ENCODE results near the gene KCTD21. TPM values are rescaled to one million over a fixed set of nuclear protein-coding genes. Genes with fewer than 3 reads are reported as not detected.

Gene KCTD21
- total and polyA plus RNA-seq, 2 experiments from 2014 or later = 5.7 to 13.1 TPM

DNA sequence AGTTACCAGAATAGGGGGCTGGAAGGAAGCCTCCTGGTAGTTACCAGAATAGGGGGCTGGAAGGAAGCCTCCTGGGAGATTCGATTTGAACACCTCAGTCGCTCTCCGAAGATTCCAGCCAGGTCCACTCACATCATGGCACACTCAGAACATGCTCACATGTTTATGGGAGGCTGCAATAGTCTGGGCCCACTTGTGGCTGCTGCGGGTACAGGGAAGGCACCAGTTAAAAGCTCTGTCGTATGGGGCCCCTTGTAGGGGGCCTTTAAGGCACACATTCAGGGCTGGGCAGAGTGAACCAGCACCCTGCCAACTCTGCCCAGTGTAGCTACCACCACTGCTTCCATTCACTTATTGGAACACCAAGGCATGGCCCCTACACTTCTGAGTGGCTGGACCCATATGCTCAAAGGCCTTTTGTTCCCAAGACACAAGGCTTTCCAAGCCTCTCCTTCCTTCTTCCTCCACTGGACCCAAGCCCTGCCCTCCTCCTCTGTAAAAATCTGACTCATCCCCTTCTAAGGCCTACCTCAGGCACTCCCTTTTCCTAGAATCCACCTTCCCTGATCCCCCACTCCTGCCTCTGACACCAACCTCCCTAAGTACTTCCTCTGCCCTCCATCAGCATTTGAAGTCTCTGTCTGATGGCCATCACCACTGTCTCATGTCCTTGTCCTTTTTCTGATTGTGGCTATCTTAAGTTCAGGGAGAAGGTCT lies 28.3 kb upstream of the KCTD21 start:
- peaks cover 17% of the 10 kb centered on the region for H3K4me1 ChIP-seq (ENCODE audit: insufficient read depth)
- no peak overlapping the region for H3K4me3 ChIP-seq
- peak; percentile 24 for DNase-seq
- WGBS, 2 experiments (ENCODE audit: low coverage in 1 of 2, low lambda C conversion rate in 2 of 2, missing lambda C conversion rate in 2 of 2) = 93 to 95% methylated on average over 5 of the region's 5 CpGs
- TF ChIP-seq EZH2 (IDR thresholded peaks at IDR 0.05; ENCODE audit: insufficient read depth, poor library complexity, severe bottlenecking) = no peak
- no peak for TF ChIP-seq EZH2phosphoT487 (IDR thresholded peaks at IDR 0.05; ENCODE audit: insufficient read depth, low read depth)
- H4K20me1 ChIP-seq (ENCODE audit: insufficient read depth) = no peaks in the 10 kb centered on the region
- no peak overlapping the region for H3K9ac ChIP-seq
- H3K9me3 ChIP-seq (ENCODE audit: low read depth) = no peaks in the 10 kb centered on the region
- no peaks in the 10 kb centered on the region for H3K27me3 ChIP-seq (replicated peaks; ENCODE audit: insufficient read depth)
- no peak overlapping the region for H3K4me2 ChIP-seq (ENCODE audit: unreplicated experiment)
- H2AFZ ChIP-seq = no peak overlapping the region
- H3K27ac ChIP-seq = no peak overlapping the region
- no peaks in the 10 kb centered on the region for H3K9me2 ChIP-seq (ENCODE audit: insufficient read depth)
- peaks cover 5% of the 10 kb centered on the region; the same call in 1 of the 2 replicates for H3K36me3 ChIP-seq (ENCODE audit: low read depth)
- H3K79me2 ChIP-seq (ENCODE audit: insufficient read depth) = peaks cover 15% of the 10 kb centered on the region
- in situ Hi-C loops (cut with MboI) = no loop called here
- H3F3A ChIP-seq (ENCODE audit: insufficient read depth) = 0 out of 2 replicates have a peak, but pooled peaks cover 14% of the 10 kb centered on the region

DNA sequence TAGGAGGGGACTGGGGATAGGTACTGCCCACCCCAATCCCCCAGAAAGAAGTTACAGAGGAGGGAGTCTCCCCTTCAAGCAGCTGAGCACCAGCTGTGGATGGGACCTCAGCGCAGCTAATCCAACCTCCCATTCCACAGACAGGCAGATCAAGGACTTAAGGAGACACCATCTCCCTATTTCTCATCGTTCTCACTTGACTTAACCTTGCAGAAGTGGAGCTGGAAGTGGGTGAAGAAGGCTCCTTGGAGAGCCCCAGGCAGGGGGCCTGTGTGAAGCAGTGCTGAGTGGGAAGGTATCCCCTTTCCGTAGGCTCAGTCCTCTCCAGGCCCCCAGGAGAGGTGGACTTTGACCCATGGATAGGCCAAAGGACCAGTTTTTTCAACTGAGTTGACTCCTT lies 27.6 kb upstream of the KCTD21 start:
- no peak overlapping the region for H3K4me3 ChIP-seq
- no peaks in the 10 kb centered on the region for H4K20me1 ChIP-seq (ENCODE audit: insufficient read depth)
- H3K9me3 ChIP-seq (ENCODE audit: low read depth) = no peaks in the 10 kb centered on the region
- H2AFZ ChIP-seq = no peak overlapping the region
- no peak overlapping the region for H3K9ac ChIP-seq
- 87% methylated on average over 3 of the region's 3 CpGs for WGBS, 2 experiments (ENCODE audit: low coverage in 1 of 2, low lambda C conversion rate in 2 of 2, missing lambda C conversion rate in 2 of 2)
- H3K36me3 ChIP-seq (ENCODE audit: low read depth) = peaks cover 5% of the 10 kb centered on the region; the same call in 1 of the 2 replicates
- H3K79me2 ChIP-seq (ENCODE audit: insufficient read depth) = peaks cover 22% of the 10 kb centered on the region
- no peaks in the 10 kb centered on the region for H3K9me2 ChIP-seq (ENCODE audit: insufficient read depth)
- no peak for TF ChIP-seq EZH2phosphoT487 (IDR thresholded peaks at IDR 0.05; ENCODE audit: insufficient read depth, low read depth)
- no peak for TF ChIP-seq EZH2 (IDR thresholded peaks at IDR 0.05; ENCODE audit: insufficient read depth, poor library complexity, severe bottlenecking)
- no peaks in the 10 kb centered on the region for H3K27me3 ChIP-seq (replicated peaks; ENCODE audit: insufficient read depth)
- DNase-seq = no peak
- peaks cover 17% of the 10 kb centered on the region for H3K4me1 ChIP-seq (ENCODE audit: insufficient read depth)
- H3K27ac ChIP-seq = no peak overlapping the region
- in situ Hi-C loops (cut with MboI) = no loop called here
- H3K4me2 ChIP-seq (ENCODE audit: unreplicated experiment) = no peak overlapping the region
- 0 out of 2 replicates have a peak, but pooled peaks cover 14% of the 10 kb centered on the region for H3F3A ChIP-seq (ENCODE audit: insufficient read depth)

GRCh38 chr11:78214331-78215194 lies 26.1 kb upstream of the KCTD21 start:
- Histone ChIP-seq H3K36me3 (ENCODE audit: low read depth) (peaks cover 5% of the 10 kb centered on the region; the same call in 1 of the 2 replicates), H2AFZ (no peak overlapping the region), H3K4me2 (ENCODE audit: unreplicated experiment) (no peak overlapping the region), H3K9me3 (ENCODE audit: low read depth) (no peaks in the 10 kb centered on the region), H3K27me3 (replicated peaks; ENCODE audit: insufficient read depth) (no peaks in the 10 kb centered on the region), H3K9me2 (ENCODE audit: insufficient read depth) (no peaks in the 10 kb centered on the region), H3K9ac (no peak overlapping the region), H3K79me2 (ENCODE audit: insufficient read depth) (peaks cover 30% of the 10 kb centered on the region), H4K20me1 (ENCODE audit: insufficient read depth) (no peaks in the 10 kb centered on the region), H3F3A (ENCODE audit: insufficient read depth) (0 out of 2 replicates have a peak, but pooled peaks cover 14% of the 10 kb centered on the region), H3K27ac (no peak overlapping the region), H3K4me3 (no peak overlapping the region), H3K4me1 (ENCODE audit: insufficient read depth) (peaks cover 17% of the 10 kb centered on the region)
- in situ Hi-C loops (cut with MboI) = no loop called here
- no peak for DNase-seq
- WGBS, 2 experiments (ENCODE audit: low coverage in 1 of 2, low lambda C conversion rate in 2 of 2, missing lambda C conversion rate in 2 of 2) = 83 to 84% methylated on average over 11 to 12 of the region's 12 CpGs
- TF ChIP-seq EZH2 (IDR thresholded peaks at IDR 0.05; ENCODE audit: insufficient read depth, poor library complexity, severe bottlenecking) = no peak
- TF ChIP-seq EZH2phosphoT487 (IDR thresholded peaks at IDR 0.05; ENCODE audit: insufficient read depth, low read depth) = no peak

- no peak for DNase-seq
- Histone ChIP-seq H3F3A (ENCODE audit: insufficient read depth) (0 out of 2 replicates have a peak, but pooled peaks cover 14% of the 10 kb centered on the region), H3K27ac (no peak overlapping the region), H3K79me2 (ENCODE audit: insufficient read depth) (peaks cover 30% of the 10 kb centered on the region), H3K9ac (no peak overlapping the region), H3K9me3 (ENCODE audit: low read depth) (no peaks in the 10 kb centered on the region), H2AFZ (no peak overlapping the region), H3K4me1 (ENCODE audit: insufficient read depth) (peaks cover 17% of the 10 kb centered on the region), H3K4me2 (ENCODE audit: unreplicated experiment) (no peak overlapping the region), H3K4me3 (no peak overlapping the region), H4K20me1 (ENCODE audit: insufficient read depth) (no peaks in the 10 kb centered on the region), H3K27me3 (replicated peaks; ENCODE audit: insufficient read depth) (no peaks in the 10 kb centered on the region), H3K36me3 (ENCODE audit: low read depth) (peaks cover 10% of the 10 kb centered on the region; the same call in 1 of the 2 replicates), H3K9me2 (ENCODE audit: insufficient read depth) (no peaks in the 10 kb centered on the region)
- no peak for TF ChIP-seq EZH2 (IDR thresholded peaks at IDR 0.05; ENCODE audit: insufficient read depth, poor library complexity, severe bottlenecking)
- no peak for TF ChIP-seq EZH2phosphoT487 (IDR thresholded peaks at IDR 0.05; ENCODE audit: insufficient read depth, low read depth)
- WGBS, 2 experiments (ENCODE audit: low coverage in 1 of 2, low lambda C conversion rate in 2 of 2, missing lambda C conversion rate in 2 of 2) = 89% methylated on average over 8 of the region's 8 CpGs
- in situ Hi-C loops (cut with MboI) = no loop called here
Observed at GRCh38 chr11:78213526-78214330, 25.3 kb upstream of the KCTD21 start.
